8988T (cell line): ENCODE measurements around the gene SLC4A2.
A peak's percentile ranks its signal among the peaks of the same experiment; 100 is the strongest.

Source experiments
- DNase-seq: peaks from one replicate; pipeline ENCODE4 v3.0.0; 2011

The SLC4A2 gene

DNA sequence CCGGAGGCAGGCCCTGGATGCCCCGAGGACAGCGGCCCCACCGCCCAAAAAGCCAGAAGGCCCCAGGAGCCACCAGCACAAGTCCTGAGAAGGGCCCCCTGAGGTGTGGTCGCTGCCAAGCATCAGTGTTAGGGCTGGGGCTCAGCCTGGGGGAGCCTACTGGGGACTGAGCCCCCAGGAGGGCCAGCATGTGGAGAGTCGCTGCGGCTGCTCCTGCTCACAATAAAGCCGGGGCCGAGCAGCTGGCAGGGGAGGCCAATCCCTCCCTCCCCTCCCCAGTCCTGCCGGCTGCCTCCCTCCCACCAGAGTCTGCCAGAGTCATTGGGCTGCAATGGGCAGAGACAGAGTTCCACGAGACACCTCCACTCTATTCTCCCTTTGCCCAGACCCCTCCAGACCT, 14.1 kb upstream of the SLC4A2 start:
- DNase-seq: no peak

DNA sequence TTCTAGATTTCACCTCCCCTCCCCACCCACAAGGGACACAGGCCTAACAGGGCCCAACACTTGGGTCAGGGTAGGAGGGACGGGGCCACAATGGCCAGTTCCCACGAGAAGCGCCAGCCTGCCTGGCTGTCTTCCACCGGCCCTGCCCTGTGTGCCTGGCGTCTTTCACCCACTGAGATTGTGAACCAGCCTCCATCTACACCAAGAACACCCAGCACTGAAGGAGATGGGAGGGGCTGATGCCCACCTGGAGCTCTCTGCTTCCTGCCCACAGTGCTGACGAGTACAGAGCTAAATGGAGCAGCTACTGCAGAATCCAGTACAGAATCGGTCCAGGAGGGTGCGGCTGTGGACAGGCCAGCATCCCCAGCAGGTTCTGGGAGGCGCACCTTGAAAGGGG, 13.4 kb upstream of the SLC4A2 start:
- no peak for DNase-seq

DNA sequence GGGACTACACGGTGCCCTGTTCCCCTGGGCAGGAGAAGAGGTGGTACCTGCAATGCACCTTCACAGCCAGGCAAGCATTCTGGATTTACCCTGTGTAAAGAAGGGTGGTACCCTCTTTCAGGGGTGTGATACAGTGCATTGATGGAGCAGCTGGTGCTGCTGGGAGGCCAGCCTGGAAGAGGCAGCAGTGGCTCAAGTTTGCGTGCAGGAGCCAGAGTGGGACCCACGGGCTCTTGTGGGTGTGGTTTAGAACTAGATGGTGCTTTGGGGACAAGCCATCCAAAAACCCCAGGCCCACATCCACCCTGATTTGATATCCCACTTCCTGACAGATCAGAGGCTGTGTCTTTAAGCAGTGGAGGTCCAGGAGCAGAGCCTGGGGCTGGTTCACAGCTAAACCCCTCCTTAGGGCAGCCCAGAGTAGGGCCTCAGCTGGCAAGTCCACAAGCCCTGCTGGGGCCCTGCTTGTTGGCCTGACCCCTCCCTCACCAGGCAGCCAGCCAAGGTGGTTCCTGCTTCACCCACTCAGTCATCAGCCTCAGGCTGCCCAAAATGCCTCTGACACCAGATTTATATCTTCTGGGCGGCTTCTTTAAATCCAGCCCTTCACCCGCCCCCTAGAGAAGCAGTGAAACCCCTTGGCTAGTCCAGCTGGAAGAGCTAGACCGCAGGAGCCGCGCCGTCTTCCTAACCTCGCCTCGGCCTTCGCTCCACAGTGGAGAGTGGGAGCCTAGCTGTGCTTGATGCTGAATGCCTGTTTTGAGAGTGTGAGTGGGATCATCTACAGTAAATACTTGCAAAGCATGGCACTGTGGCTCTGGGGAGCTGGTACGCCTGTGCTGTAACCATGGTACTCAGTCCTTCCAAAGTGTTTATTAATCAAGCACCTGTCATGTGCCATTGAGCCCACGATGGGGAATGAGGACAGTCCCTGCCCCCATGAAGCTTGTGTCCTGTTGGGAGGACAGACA, 12.5 kb upstream of the SLC4A2 start:
- no peak for DNase-seq

DNA sequence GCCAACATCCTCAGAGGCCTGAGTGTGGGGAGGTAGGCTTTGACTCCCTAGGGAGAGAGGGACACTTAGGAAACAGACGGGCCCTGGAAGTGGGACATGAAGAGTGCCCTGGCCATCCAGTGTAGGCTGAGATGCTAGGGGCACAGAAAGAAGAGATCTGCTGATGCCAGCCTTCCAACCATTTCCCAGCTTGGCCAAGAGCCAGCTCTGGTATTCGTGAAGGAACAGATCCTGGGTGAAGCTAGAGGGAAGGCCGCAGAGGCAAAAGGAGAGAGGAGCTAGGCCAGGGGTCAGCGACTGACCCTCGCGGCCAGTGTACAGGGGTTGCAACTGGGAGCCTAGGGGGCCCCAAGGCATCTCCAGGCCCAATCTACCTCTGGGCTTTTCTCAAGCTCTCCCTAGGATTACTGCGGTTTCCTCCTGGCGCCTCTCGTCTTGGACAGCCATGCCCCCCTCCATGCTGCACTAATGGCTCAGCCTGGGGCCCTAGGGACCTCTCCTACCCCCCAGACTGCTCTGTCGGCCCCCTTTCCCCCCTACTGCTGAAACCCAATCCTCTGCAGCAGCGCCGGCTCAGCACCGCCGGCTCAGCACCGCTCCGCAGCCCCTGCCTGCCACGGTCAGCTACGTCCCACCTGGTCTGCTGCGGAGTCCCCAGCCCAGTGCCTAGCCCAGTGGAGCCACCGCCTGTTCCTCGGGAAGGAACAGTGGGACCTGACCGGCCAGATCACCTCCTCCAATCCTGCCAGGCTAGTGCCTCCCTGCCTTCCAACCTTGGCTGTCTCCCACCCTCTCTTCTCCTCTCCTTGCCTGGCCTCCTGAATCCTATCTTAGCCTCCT, 11.2 kb upstream of the SLC4A2 start, which contains the start of gene ASIC3:
ASIC3 (plus strand) TSS at position 556 of the 840 bp plus-strand sequence. CDS start 355 bp downstream, outside the sequence.
- no peak for DNase-seq

- no peak for DNase-seq
Measured at GRCh38 chr7:151048911-151049463, 10.4 kb upstream of the SLC4A2 start.

- DNase-seq: no peak
Measured at GRCh38 chr7:151051108-151051507, 8.3 kb upstream of the SLC4A2 start.

- DNase-seq: no peak
Measured at GRCh38 chr7:151053096-151053495, 6.3 kb upstream of the SLC4A2 start.

DNA sequence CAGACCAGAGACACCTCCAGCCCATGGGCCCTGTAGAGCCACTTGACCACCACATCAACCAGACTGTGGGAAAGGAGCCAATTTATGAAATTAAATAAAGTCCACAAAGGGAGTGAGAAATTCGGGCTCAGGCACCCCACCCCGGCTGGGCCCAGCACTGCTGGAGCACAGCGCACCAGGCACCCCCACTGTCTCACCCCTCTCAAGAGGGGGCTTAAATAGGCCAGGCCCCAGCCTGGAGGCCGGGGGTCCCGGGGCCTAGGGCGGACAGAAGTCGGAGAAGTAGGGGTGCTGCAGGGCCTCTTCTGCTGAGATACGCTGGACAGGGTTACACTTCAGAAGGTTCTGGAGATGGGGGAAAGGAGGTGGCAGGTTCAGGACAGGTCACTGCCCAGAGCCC, 5.6 kb upstream of the SLC4A2 start:
- DNase-seq: no peak

DNA sequence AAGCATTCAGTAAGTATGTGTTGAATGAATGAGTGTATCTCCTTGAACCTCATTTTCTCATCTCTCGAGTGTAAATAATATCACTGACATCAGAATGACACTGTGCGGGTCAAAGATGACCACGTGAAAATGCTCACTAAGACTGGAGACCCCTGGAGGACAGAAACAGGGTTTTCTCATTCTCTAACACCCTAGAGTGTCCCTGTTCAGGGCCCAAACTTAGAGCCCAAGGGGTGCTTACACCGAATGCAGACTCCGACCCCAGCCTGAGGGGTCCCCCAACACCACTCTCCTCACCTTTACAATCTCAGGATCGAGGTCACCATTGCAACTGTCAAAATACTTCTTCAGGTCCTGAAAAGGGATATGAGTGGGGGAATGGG, 3.1 kb upstream of the SLC4A2 start:
- no peak for DNase-seq

DNA sequence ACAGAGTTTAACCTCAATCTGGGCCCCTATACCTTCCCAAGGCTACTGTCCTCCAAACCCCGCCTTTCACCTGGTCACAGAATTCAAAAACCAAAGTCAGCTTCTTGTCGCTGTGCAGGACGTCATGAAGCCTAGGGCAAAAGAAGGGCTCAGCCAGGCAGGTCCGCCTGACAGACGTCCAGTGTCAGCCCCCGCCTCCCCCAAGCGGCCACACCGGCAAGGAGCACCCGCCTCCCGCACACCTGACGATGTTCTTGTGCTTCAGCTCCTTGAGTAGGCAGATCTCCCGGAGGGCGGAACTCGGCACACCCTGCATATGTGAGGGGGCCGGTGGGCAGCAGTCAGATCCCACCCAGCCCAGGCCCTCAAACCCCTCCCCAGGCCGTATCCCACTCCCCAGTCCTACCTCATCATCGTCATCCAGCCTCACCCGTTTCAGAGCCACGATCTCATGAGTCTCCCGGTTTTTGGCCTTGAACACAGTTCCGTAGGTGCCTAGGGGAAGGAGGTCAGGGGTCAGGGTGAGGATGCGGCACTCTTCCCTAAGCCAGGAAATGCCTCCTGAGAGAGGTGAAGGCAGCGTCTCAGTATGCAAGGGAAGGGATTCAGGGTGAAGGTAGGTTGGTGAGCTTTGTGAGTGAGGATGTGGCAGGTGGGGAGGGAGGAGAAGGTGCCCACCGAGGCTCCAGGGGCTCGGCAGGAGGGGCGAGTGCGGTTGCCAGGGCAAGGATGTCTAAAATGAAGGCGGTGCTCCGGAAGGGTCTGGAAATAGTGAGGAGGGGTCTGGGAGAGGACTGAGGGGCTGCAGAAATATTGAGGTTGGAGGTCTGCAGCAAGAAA, 2.5 kb upstream of the SLC4A2 start:
- peak; percentile 70 for DNase-seq

DNA sequence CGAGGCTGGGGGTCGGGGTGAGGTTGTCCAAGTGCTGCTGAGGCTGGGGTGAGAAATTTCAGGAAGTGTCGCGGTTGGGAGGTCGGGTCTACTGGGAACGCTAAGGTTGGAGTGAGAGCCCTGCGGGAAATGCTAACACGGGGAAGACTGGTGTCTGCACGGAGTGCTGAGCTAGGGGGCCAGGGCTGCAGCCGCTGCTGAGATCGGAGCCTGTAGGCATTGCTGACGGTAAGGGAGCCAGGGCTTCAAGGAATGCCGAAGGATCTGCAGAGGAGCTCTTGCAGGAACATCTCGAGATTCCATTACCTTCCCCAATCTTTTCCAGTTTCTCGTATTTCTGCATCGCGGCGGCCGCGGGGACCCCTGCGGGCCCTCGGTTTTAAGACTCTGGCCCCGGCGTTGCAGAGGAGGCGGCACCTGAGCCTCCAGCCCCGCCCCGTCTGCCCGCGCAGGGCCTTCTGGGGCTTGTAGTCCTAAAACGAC, 1.8 kb upstream of the SLC4A2 start, which contains the start of gene CDK5:
CDK5 (minus strand) TSS at position 392 of the 483 bp plus-strand sequence; CDS start at position 343, 49 bp downstream.
- DNase-seq: peak; percentile 69

- peak; percentile 98 for DNase-seq
Measured at GRCh38 chr7:151057989-151058780, 1.2 kb upstream of the SLC4A2 start.

- no peak for DNase-seq
Measured at GRCh38 chr7:151058781-151059366, 515 bp upstream of the SLC4A2 start.

- no peak for DNase-seq
Measured at GRCh38 chr7:151060113-151060415, 675 bp downstream of the SLC4A2 start.

- no peak for DNase-seq
Measured at GRCh38 chr7:151060416-151061212, 1.2 kb downstream of the SLC4A2 start.

- no peak for DNase-seq
Measured at GRCh38 chr7:151061213-151062110, 2.1 kb downstream of the SLC4A2 start.

DNA sequence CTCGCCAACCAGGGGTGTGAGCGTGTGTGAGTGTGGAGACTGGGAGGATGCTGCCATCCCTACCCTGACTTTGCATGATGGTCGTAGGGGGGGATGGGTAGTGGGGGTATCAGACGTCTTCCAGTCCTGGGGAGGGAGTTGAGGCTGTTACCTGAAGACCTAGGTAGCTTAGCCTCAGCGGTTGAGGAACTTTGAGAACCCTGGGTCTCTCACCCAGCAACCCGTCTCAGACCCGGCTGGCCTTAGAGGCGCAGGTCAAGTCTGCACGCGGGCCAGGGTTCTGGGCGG, 2.7 kb downstream of the SLC4A2 start:
- DNase-seq: no peak

- DNase-seq: peak; percentile 83
Measured at GRCh38 chr7:151062399-151063211, 3.2 kb downstream of the SLC4A2 start.

DNA sequence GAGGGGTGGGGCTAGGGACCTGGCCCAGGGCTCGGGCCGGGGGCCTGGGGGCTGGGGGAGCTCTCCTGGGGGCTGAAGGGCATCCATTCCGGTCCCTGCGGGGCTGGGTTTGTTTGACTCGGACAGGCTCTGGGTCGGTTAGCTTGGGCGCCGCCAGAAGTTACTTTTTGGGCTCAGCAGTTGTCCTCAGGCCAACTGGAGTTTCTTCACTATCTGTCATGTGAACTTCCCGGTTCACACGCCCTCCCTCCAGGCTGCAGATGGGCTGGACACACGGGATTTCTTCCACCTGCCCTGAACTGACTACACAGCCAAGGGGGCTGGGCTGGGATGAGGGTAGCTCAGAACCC, 3.8 kb downstream of the SLC4A2 start:
- DNase-seq: no peak
